Putamen (tissue), 1 donor: ENCODE results near the gene EBPL.
"Not testable (repeated sequence)": the region's sequence is repeated elsewhere in the genome, so short reads cannot be mapped to it uniquely, and the experiment has no call there.

Experiments used
- DNase-seq: peaks from one replicate; pipeline ENCODE4 v3.0.0-alpha.2; 2016; ENCODE audit warnings: low spot score

Gene EBPL

GRCh38 chr13:49635599-49636433 is 55.5 kb downstream of the EBPL start:
- no peak for DNase-seq

- no peak for DNase-seq
These were observed 57.6 kb downstream of the EBPL start for GRCh38 chr13:49633710-49634109.

- DNase-seq, result no peak
These were observed 59.1 kb downstream of the EBPL start for GRCh38 chr13:49632156-49632555.

- DNase-seq, result no peak
These were observed 60.7 kb downstream of the EBPL start for GRCh38 chr13:49630580-49630979.

- DNase-seq, result no peak
These were observed 61.3 kb downstream of the EBPL start for GRCh38 chr13:49629947-49630346.

- DNase-seq, result no peak
These were observed 61.9 kb downstream of the EBPL start for GRCh38 chr13:49629196-49629938.

GRCh38 chr13:49627831-49628652 is 63.2 kb downstream of the EBPL start, which contains the start of gene ARL11:
TSS of gene ARL11 (plus strand) at chr13:49628507. CDS start at chr13:49630448, 1,941 bp downstream.
- peak; percentile 16 for DNase-seq

GRCh38 chr13:49625392-49626079 is 65.8 kb downstream of the EBPL start:
- no peak for DNase-seq

GRCh38 chr13:49624229-49624628 is 67.1 kb downstream of the EBPL start:
- DNase-seq, result no peak

GRCh38 chr13:49622174-49622946 is 68.9 kb downstream of the EBPL start:
- DNase-seq, result no peak

GRCh38 chr13:49620170-49620621 is 71.1 kb downstream of the EBPL start:
- DNase-seq, result no peak

- no peak for DNase-seq
These were observed 74.6 kb downstream of the EBPL start for GRCh38 chr13:49616676-49617065.

- DNase-seq, result no peak
These were observed 75.2 kb downstream of the EBPL start for GRCh38 chr13:49615836-49616675.

- DNase-seq, result not testable (repeated sequence)
These were observed 79.2 kb downstream of the EBPL start for GRCh38 chr13:49612042-49612441.
